Activated CD4-positive, alpha-beta T cell treated with anti-CD3 and anti-CD28 coated beads, Interleukin-2, amount 50 U/mL, for 4 hours (primary cell): ENCODE measurements around the gene SNAPC2.
A peak's percentile ranks its signal among the peaks of the same experiment; 100 is the strongest.
"Not testable (repeated sequence)": the region's sequence is repeated elsewhere in the genome, so short reads cannot be mapped to it uniquely, and the experiment has no call there.

Experiments
- DNase-seq, 2 experiments: peaks; one replicate each; pipeline ENCODE4 v3.0.0-alpha.2; 2020

SNAPC2 gene

DNA sequence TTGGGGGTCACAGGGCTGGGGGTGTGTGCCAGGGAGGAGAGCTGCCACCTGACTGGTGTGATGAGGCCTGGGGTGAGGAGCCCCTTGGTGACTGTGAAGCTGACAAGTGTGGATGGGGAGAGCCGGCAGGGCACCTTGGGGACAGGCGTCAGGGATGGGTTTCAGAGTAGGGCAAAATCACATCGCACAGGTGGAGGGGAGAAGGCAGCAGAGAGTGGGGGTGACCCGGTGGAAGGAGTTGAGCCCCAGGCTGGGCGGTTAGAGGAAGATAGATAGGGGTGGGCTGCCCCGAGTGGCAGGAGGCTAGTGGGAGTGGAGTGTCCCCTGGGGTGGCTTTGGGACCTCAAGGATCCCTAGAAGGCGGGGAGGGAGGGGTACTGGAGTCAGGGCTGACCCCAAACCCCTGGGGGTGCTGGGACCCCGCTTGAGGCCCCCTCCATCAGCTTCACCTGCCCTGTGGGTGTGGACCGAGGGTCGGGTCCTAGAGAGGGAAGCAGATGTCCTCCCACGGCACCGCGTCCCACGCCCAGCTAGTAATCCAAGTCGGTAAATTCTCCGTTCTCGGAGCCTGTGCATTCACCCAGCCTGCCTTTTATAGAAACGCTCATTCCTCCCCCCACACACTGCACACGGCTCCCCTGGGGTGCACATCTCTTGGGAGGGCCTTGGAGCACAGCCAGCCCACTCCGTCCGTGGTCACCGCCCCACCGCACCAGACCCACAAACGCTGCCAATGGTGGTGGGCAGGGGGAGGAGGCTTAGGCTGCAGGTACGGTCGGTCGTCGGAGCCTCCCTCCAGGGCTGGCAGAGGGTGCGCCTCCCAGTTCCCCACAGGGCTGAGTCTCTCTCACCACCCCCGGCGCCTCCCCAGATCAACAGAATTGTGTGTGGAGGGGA is 3.4 kb downstream of the SNAPC2 start:
- DNase-seq = no peak

GRCh38 chr19:7924241-7924640 is 4.1 kb downstream of the SNAPC2 start:
- no peak for DNase-seq

DNA sequence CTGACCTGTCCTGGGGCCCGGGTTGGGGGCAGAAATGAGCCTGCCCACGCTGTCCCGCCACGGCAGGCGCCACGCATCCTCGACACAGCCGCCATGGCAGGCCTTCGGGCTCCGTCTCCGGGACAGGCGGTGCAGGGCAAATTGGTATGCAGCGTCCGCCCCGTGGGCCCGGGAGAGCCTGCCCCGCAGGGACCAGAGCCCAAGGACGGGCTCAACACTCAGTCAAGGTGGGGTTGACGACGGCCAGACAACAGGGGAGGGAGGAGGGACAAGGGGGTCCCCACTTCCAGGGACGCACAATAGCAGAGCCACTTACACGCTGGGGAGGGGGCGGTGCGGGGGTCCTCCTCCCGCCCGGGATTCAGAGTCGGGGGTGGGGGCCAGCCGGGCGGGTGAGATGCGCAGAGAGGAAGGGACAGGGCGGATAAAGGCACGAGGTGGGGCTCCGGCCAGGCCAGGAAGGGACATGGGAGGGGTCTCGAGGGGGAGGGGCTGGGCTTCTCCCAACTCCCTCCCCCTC is 4.6 kb downstream of the SNAPC2 start:
- DNase-seq = no peak

DNA sequence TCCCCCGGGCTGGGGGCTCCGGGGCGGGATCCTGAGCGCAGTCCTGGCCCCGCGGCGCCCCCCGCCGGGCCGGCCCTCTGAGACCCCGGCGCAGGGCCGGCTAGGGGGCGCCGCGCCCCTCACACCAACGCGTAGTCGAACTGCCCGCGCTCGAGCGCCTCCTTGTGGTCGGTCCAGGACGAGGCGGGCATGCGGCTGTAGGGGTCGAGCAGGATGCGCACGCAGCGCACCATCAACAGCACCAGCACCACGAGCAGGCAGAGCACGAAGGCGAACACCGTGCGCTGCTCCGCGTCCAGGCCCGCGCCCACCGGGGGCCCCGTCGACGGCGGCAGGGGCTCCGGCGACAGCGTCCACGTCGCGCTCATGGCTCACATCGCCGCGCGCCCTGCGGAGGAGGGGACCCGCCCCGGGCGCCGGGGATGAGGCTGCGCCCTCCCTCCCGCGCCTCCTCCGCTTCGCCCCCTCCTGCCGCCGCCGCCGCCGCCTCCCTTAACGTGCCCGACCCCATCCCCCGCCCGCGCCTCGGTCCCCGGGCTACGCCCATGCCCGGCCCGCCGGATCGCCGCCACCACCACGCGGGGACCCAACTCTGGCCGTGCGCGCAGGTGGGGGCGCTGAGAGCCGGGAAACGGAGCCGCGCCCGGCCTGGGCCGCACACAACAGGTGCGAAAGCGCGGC is 5.2 kb downstream of the SNAPC2 start:
- peak; percentile 68 to 73 for DNase-seq

GRCh38 chr19:7926021-7926726 is 6.0 kb downstream of the SNAPC2 start, which contains the start of gene CTXN1:
TSS of gene CTXN1 (minus strand) at chr19:7926135. CDS start at chr19:7925538, 597 bp downstream.
- peak; percentile 72 to 75 for DNase-seq

DNA sequence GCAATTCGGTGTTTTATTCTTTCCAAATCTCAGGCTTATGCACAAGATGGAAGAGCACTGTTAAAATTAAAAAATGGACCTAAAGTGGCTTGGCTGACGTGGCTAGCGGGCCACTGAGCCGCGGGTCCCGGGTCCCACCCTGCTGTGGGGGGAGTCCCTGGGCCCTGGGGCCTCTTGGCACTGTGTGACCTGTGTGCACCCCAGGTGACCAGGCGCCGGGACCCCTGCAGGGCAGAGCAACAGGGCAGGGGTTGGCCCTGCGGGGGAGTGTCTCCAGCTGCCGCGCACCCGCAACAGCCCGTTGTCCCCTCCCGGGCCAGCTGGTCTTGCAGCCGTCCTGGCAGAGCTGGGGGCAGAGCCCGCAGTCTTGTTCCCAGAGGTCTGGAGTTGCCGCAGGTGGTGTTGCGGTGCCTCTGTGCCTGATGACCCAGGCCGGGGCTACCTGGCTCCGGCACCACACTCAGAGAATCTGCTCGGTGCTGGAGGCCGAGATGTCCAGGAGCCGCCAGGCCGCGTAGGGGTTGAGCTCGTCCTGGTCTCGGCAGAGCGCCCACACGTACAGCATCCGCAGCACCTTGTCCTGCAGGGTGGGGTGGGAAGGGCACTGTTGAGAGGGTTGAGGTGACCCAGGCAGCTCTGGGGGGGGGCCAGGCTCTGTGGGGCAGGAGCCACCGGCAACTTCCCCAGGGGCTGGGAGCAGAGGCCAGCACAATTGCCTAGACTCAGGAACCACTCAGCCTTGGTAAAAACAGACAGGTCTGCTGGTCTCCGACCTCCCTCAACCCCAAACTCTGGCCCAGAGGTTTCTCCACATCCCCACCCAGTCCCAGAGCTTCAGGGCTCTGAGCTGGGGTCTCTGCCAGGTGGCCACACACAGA is 6.8 kb downstream of the SNAPC2 start:
- DNase-seq = no peak

- DNase-seq = no peak
Observed at GRCh38 chr19:7927605-7928333, 7.6 kb downstream of the SNAPC2 start.

DNA sequence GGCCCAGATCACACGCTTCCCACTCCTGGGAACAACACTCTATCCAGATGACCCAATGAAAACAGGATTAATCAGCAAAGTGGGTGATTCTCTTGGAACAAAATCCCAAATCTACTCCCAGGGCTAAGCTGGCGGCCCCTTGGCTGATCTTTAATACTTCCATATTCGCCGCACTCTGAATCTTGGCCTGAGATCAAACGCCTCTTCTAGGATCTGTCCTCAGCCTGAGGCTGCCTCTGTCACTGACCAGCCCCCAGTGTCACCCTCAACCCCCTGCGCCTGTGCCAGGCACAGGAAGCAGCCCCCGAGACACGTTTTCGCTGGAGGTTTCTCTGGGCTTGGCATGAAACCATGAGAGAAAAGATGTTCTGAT is 8.2 kb downstream of the SNAPC2 start:
- no peak for DNase-seq

DNA sequence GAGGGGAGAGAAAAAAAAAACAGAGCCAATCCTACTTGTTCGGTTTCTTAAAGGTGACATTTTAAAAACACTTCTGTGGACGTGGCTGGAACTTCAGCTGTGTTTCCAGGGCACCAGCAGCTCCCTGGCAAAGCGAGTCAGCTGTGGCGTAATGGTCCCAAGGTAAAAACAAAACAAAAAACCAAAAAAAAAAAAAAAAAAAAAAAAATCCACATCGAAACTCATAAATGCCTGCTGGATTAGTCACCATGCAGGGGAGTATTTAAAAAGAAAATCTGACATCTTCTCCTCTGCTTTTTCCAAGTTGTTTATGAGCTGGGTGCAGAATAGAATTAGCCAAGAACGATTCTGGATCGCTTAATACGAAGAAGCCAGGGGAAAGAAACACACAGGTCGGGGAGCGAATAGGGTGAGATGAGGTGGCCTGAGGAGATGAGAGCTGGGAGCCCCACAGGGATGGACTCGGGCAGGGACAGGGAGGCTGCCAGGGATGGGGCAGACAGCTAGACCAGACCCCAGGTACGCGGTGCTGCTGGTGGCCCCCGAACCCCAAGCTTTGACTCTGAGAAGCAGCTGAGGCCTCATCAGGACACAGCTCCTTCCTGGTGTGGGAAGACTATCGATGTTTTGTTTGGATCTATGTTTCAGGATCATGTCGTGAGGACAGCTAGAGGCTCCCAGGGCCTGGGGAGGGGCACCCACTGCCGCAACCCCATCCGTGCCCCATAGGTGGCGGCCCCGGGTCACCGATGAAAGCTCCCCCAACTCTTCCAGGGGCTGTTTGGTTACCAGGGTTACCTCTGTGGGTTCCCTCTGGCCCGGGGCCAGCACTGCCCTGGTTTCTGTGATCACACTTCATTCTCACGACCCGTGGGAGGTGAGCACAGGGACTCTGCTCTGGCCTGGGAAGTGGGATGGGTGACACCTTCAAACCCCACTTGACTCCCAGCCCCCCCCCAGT is 8.9 kb downstream of the SNAPC2 start:
- DNase-seq = peak; percentile 51

DNA sequence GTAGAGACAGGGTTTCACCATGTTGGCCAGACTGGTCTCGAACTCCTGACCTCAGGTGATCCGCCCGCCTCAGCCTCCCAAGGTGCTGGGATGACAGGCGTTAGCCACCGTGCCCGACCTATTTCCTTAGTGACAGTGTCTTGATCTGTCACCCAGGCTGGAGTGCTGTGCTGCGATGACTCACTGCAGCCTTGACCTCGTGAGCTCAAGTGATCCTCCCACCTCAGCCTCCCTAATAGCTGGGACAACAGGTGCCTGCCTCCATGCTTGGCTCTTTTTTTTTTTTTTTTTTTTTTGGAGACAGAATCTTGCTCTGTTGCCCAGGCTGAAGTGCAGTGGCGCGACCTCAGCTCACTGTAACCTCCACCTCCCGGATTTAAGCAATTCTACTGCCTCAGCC is 9.9 kb downstream of the SNAPC2 start:
- DNase-seq = not testable (repeated sequence)

DNA sequence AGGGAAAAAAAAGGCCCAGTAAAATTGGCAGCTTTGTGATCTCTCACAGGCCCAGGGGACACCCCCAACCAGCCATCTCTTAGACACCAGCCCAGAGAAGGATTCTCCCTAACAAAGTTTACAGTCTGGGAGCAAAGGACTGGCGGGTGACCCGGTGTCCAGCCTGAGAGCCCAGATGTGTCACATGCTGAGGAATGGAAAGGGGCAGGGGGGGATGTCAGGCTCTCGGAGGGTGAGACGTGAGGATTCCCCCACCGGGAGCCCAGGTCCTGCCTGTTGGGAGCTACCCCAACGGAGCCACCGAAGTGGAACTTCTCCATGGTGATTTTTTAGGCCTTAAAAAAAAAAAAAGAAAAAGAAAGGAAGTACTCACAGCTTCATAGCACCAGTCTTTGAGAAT is 10.6 kb downstream of the SNAPC2 start:
- no peak for DNase-seq

GRCh38 chr19:7931221-7932061 is 11.3 kb downstream of the SNAPC2 start:
- no peak for DNase-seq

DNA sequence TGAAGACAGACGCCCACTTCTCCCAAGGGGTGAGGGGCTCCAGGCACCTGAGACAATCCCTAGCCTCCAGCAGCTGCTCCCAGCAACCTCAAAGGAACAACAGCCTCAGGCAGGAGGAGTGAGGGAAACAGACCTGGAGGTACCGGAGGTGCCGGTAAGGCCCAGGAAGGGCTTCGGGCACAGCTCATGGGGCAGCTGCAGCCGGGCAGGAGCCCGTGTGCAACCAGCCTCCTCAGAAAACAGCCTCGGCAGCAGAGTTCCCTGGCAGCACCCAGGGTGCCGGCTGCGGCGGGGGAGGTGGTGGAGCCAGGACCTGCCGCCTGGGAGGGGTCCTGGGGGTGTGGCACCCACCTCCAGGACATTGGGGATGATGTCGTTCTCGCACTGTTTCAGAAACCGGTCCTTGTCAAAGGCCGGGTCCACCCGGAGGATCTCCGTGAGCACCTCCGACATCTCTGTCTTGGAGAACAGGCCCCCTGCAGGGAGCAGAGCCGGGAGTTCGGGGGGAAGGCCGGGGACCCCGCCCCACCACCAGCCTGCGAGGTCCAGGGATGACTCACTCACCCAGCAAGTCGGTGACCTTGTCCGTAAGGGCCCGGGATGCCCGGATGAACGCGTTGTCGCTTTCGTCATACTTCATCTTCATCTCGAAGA is 12.3 kb downstream of the SNAPC2 start:
- DNase-seq = no peak

DNA sequence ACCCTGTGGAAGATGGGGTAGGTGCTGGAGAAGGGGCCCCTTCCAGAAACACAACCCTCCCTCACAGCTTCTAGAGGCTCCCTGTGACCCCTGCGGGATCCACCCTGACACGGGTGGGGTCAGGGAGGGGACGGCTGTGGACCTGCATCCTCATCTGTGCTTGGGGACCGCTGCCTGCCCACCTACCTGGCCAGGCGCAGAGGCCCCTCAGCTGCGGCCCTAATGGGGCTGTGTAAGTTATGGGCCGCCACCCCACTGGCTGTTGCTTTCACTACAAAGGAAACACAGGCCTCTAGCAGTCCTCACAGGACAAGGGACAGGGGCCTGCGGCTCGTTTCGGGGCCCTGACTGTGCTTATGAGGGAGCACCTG is 12.8 kb downstream of the SNAPC2 start:
- no peak for DNase-seq

DNA sequence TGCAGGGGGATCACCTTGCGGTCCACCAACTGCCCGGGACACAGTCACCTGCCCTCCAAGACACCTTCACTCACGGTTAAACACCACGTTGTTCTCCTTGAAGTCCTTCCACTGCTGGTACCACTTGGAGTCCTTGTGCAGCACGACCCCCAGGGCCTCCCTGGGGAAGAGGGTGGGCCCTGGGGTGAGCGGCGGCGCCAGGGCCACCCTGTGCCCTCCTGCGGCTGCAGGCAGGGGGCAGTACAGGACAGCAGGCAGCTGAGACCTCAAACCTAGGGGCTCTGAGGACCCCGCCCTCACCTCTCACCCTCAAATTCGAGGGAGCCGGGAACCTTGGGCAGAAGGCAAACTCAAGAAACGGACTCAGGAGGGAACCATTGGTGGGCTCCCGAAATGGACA is 13.3 kb downstream of the SNAPC2 start:
- no peak for DNase-seq

DNA sequence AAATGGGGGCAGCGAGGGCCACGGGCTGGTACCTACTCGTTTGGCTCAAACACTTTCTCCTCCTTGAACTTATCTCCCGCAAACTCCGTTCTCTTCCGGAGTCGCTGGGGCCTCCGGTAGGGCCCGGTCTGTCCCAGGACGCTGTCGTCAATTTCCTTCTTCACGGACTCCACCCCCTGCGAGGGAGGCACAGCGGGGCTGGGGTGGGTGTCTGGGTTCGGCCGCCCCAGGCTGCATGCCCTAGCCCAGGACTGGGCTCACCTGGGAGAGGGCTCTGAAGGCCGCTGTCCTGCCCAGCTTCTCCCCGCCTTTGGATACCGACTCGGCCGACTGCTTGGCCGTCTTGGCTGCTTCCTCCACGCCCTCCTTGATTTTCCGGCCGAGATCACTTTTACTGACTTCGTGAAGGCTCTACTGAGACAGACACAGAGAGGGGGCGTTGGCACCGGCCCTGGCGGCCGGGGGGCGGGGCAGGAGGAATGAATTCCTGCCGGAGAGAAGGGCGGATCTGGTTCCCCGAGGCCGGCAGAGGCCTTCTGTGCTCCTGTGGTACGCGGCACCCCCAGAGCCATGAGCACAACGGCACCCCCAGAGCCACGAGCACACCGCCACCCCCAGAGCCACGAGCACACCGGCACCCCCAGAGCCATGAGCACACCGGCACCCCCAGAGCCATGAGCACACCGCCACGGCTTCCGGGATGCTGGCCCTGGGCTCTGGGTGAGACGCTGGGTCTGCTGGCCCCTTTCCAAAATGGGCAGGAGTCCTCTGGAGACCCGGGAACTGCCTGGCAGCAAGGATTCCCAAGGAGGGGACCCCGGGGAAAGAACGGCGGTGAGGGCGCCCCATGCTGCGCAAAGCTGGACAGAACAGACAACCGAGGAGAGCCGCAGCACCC is 13.9 kb downstream of the SNAPC2 start:
- no peak for DNase-seq

- no peak for DNase-seq
Observed at GRCh38 chr19:7934766-7935165, 14.6 kb downstream of the SNAPC2 start.

GRCh38 chr19:7940841-7941240 is 20.7 kb downstream of the SNAPC2 start:
- no peak for DNase-seq
